ENCODE data around the gene DGKD.

Gene DGKD

DNA sequence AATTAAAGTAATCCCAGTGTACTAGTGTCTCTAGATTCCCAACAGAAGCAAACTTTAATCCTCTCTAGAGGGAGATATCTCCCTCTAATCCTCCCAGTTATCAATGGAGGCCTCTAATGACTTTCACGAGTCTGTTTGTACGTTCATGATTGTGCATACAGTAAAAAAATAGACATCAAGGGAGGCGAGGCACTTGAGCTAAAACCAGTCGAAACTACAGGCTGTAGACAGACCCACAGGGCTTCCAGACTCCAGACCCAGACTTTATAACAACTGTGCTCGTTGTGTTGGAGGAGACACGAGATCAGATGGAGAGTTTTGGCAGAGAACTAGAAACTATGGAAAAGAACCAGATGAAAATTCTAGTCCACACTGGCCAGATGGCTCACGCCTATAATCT is 7.0 kb downstream of the DGKD start:
- Histone ChIP-seq H3K27me3 (no peaks in the 10 kb centered on the region), H3K36me3 (peaks cover 6% of the 10 kb centered on the region; the same call in 1 of the 2 replicates), H3K4me3 (ENCODE audit: low read depth, low read length) (no peak overlapping the region), H3K4me1 (peaks cover 8% of the 10 kb centered on the region), H3K9me3 (no peaks in the 10 kb centered on the region)
- TF ChIP-seq, protein P1, sequence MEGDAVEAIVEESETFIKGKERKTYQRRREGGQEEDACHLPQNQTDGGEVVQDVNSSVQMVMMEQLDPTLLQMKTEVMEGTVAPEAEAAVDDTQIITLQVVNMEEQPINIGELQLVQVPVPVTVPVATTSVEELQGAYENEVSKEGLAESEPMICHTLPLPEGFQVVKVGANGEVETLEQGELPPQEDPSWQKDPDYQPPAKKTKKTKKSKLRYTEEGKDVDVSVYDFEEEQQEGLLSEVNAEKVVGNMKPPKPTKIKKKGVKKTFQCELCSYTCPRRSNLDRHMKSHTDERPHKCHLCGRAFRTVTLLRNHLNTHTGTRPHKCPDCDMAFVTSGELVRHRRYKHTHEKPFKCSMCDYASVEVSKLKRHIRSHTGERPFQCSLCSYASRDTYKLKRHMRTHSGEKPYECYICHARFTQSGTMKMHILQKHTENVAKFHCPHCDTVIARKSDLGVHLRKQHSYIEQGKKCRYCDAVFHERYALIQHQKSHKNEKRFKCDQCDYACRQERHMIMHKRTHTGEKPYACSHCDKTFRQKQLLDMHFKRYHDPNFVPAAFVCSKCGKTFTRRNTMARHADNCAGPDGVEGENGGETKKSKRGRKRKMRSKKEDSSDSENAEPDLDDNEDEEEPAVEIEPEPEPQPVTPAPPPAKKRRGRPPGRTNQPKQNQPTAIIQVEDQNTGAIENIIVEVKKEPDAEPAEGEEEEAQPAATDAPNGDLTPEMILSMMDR (IDR thresholded peaks at IDR 0.05; ENCODE audit: low read depth, low read length): no peak
- DNase-seq: no peak

DNA sequence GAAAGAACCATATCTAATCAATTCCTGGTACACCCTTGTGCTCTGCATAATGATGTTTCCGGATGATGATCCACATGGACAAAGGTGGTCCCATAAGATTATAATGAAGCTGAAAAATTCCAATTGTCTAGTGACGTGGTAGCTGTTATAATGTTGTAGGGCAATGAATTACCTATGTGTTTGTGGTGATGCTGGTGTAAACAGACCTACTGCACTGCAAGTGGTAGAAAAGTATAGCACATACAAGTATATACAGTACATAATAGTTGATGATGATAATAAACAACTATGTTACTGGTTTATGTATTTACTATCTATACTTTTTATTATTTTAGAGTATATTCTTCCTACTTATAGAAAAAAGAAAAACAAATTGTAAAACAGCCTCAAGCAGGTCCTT is 8.4 kb downstream of the DGKD start:
- TF ChIP-seq, protein P1 (IDR thresholded peaks at IDR 0.05; ENCODE audit: low read depth, low read length): no peak
- DNase-seq: no peak
- peaks cover 8% of the 10 kb centered on the region for H3K4me1 ChIP-seq
- no peak overlapping the region for H3K4me3 ChIP-seq (ENCODE audit: low read depth, low read length)
- H3K27me3 ChIP-seq: no peaks in the 10 kb centered on the region
- H3K9me3 ChIP-seq: no peaks in the 10 kb centered on the region
- H3K36me3 ChIP-seq: peaks cover 3% of the 10 kb centered on the region; the same call in 1 of the 2 replicates

DNA sequence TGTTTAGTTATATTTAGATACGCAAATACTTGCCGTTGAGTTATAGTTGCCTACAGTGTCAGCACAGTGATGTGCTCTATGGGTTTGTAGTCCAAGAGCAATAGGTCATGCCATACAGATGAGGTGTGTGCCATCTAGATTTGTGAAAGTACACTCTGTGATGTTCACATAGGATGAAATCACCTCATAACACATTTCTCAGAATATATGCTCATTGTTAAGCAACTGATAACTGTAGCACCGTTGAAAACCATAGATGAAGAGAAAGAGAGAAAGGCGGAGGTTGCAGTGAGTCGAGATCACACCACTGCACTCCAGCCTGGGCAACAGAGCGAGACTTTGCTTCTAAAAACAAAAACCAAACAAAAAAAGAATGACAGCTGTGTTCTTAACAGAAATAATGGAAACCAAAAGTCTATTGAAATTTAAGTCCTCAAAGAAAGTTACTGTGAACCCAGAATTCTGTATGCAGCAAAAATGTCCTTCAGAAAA is 9.5 kb downstream of the DGKD start:
- no peak for DNase-seq
- Histone ChIP-seq H3K36me3 (peaks cover 3% of the 10 kb centered on the region; the same call in 1 of the 2 replicates), H3K4me3 (ENCODE audit: low read depth, low read length) (no peak overlapping the region), H3K27me3 (no peaks in the 10 kb centered on the region), H3K4me1 (peaks cover 8% of the 10 kb centered on the region), H3K9me3 (no peaks in the 10 kb centered on the region)
- TF ChIP-seq, protein P1 (IDR thresholded peaks at IDR 0.05; ENCODE audit: low read depth, low read length): no peak

DNA sequence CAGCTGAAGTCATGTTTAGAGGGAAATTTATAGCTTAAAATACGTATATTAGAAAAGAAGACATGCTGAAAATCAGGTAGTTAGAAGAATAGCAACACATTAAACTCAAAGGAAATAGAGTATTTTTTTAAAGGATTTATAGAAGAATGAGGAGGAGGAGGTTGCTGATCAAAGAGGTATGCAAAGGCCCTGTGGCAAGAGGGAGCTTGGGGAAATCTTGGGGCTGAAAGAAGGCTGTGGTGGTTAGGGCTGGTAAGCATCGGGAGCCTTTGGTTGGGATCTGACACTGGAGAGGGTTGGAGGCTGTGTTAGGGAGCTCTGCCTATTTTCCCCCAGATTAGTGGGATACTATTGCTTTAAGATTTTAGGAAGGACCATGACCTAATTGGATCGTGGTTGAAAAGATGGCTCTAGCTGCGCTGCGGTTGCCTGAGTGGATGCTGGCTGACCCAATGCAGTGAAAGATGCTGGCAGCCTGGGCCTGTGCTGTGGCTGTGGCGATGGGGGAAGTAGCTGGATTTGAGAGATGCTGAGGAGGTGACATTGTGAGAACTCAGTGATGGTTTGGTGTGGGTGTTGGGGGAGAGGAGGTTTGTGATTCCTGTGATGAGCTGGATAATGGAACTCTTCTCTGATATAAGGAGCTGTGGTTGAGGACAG is 11.7 kb downstream of the DGKD start:
- no peaks in the 10 kb centered on the region for H3K9me3 ChIP-seq
- no peaks in the 10 kb centered on the region; the same call in none of the 2 replicates for H3K4me1 ChIP-seq
- no peaks in the 10 kb centered on the region for H3K27me3 ChIP-seq

DNA sequence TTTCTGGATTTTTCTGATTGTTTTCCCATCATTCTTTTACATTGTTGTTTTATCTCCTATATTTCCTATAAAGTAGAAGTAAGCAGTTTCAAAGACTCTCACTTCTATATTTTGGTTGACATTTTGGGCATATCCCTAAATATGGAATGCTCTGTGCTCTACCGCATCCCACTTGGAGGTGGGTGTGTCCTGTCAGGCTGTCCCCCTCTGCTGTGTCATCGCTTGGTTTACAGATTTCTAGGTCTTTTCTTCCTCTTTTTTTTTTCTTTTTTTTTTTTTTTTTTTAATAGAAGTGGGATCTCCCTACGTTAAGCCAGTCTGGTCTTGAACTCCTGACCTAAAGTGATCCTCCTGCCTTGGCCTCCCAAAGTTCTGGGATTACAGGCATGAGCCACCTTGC is 13.3 kb downstream of the DGKD start:
- DNase-seq: no peak
- peaks cover 3% of the 10 kb centered on the region; the same call in 1 of the 2 replicates for H3K36me3 ChIP-seq
- no peaks in the 10 kb centered on the region for H3K27me3 ChIP-seq
- TF ChIP-seq, protein P1 (IDR thresholded peaks at IDR 0.05; ENCODE audit: low read depth, low read length): no peak
- no peaks in the 10 kb centered on the region for H3K9me3 ChIP-seq
- H3K4me1 ChIP-seq: peaks cover 1% of the 10 kb centered on the region
- no peak overlapping the region for H3K4me3 ChIP-seq (ENCODE audit: low read depth, low read length)

More for the DNA sequence above, 11.7 kb downstream of the DGKD start:
- no peak overlapping the region for H3K4me3 ChIP-seq (ENCODE audit: low read depth, low read length)
- H3K36me3 ChIP-seq: peaks cover 3% of the 10 kb centered on the region; the same call in 1 of the 2 replicates
- no peak for DNase-seq
- TF ChIP-seq, protein P1 (IDR thresholded peaks at IDR 0.05; ENCODE audit: low read depth, low read length): no peak

DNA sequence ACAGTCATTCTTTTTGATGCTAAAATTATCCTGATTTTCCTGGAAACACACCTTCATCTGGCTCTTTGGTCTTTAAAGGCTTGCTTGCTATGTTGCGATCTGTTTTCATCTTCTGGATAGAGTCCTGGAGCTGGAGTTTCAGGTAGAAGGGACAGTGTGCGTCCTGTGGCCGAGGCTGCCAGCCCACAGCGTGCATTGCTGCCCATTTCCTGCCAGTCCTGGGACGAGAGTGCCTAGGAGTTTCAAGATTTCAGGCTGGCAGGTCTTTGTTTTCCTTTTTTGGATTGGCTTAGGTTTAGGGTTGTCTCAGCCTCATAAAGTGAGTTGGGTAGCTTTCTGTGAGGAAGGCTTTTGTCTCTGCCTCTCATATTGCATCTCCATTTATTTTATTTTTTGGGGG is 14.5 kb downstream of the DGKD start:
- Histone ChIP-seq H3K36me3 (peaks cover under 1% of the 10 kb centered on the region; the same call in 1 of the 2 replicates), H3K27me3 (no peaks in the 10 kb centered on the region), H3K9me3 (no peaks in the 10 kb centered on the region), H3K4me1 (peaks cover 5% of the 10 kb centered on the region), H3K4me3 (ENCODE audit: low read depth, low read length) (no peak overlapping the region)
- no peak for DNase-seq
- TF ChIP-seq, protein P1 (IDR thresholded peaks at IDR 0.05; ENCODE audit: low read depth, low read length): no peak
